ENCODE results near the gene CNTN2.

CNTN2 gene

GRCh38 chr1:205124726-205125125 lies 81.7 kb downstream of the CNTN2 start:
- DNase-seq = no peak
- Histone ChIP-seq H3K27me3 (no peaks in the 10 kb centered on the region), H3K4me3 (ENCODE audit: low read depth, low read length) (no peak overlapping the region), H3K9me3 (no peaks in the 10 kb centered on the region), H3K4me1 (no peaks in the 10 kb centered on the region), H3K36me3 (no peaks in the 10 kb centered on the region)
- no peak for TF ChIP-seq CTCF (IDR thresholded peaks at IDR 0.05; ENCODE audit: low read depth, low read length)

GRCh38 chr1:205127646-205128045 lies 84.6 kb downstream of the CNTN2 start:
- no peaks in the 10 kb centered on the region for H3K9me3 ChIP-seq
- H3K4me1 ChIP-seq = no peaks in the 10 kb centered on the region
- no peak for DNase-seq
- TF ChIP-seq CTCF (IDR thresholded peaks at IDR 0.05; ENCODE audit: low read depth, low read length) = no peak
- no peaks in the 10 kb centered on the region for H3K36me3 ChIP-seq
- H3K27me3 ChIP-seq = no peaks in the 10 kb centered on the region
- H3K4me3 ChIP-seq (ENCODE audit: low read depth, low read length) = no peak overlapping the region
